OCI-LY7 (cell line): ENCODE results near the gene ZNF581. TPM values are rescaled to one million over a fixed set of nuclear protein-coding genes. Genes with fewer than 3 reads are reported as not detected.

ENCODE experiments used
- BruUV-seq: library from RNA; stranded (reverse); fragments of 400-500 nt; replicated peaks from 2 replicates; lab custom pipeline; 2021; lab: Mats Ljungman, UMichigan
- CTCF ChIA-PET: fragments of 300-600 bp; sonication (Branson Sonifier 250); formaldehyde crosslinking; loops from one replicate; lab custom pipeline; 2022; ENCODE audit warnings: antibody characterized with exemption; ENCODE audit not compliant: unreplicated experiment; lab: Charles Lee
- POLR2A ChIA-PET: fragments of 300-600 bp; sonication (Branson Sonifier 250); formaldehyde crosslinking; loops from one replicate; lab custom pipeline; 2022; ENCODE audit warnings: antibody characterized with exemption; lab: Charles Lee
- DNase-seq: peaks from one replicate; pipeline ENCODE4 v3.0.0-alpha.2; 2015; ENCODE audit warnings: low spot score
- H2AFZ ChIP-seq: fragments of 200-600 bp; sonication (generic), shearing (Covaris generic); 2 replicates; pipeline ENCODE4 v1.6.1; 2014; ENCODE audit warnings: mild to moderate bottlenecking, antibody characterized with exemption, low read length, moderate library complexity
- H3K27ac ChIP-seq: fragments of 200-600 bp; sonication (generic); 2 replicates; pipeline ENCODE4 v1.5.1; 2014; ENCODE audit warnings: mixed run types, low read depth, mild to moderate bottlenecking, moderate library complexity, low read length, inconsistent platforms; ENCODE audit not compliant: poor library complexity, severe bottlenecking
- H3K36me3 ChIP-seq: fragments of 200-600 bp; sonication (generic); 2 replicates; pipeline ENCODE4 v1.6.1; 2014; ENCODE audit warnings: mild to moderate bottlenecking, antibody characterized with exemption, low read length, moderate library complexity, mixed read lengths; ENCODE audit not compliant: insufficient read depth
- H3K4me1 ChIP-seq: fragments of 200-600 bp; sonication (generic); 2 replicates; pipeline ENCODE4 v1.5.1; 2014; ENCODE audit warnings: mild to moderate bottlenecking, low read length; ENCODE audit not compliant: insufficient read depth, poor library complexity, severe bottlenecking
- H3K4me2 ChIP-seq: fragments of 200-600 bp; sonication (generic); 2 replicates; pipeline ENCODE4 v1.6.1; 2014; ENCODE audit warnings: mild to moderate bottlenecking, low read length
- H3K4me3 ChIP-seq: fragments of 200-600 bp; sonication (generic); 2 replicates; pipeline ENCODE4 v1.5.1; 2014; ENCODE audit warnings: mild to moderate bottlenecking, low read depth, low read length; ENCODE audit not compliant: poor library complexity, severe bottlenecking
- H3K79me2 ChIP-seq: fragments of 200-600 bp; sonication (generic); 2 replicates; pipeline ENCODE4 v1.6.1; 2016; ENCODE audit warnings: low read depth, mild to moderate bottlenecking, low read length, moderate library complexity, mixed read lengths; ENCODE audit not compliant: insufficient read depth
- H3K9me2 ChIP-seq: fragments of 200-600 bp; sonication (generic); 2 replicates; pipeline ENCODE4 v1.6.1; 2016; ENCODE audit warnings: mild to moderate bottlenecking, low read length, mixed read lengths; ENCODE audit not compliant: insufficient read depth
- H3K9me3 ChIP-seq: fragments of 200-600 bp; sonication (generic); 2 replicates; pipeline ENCODE4 v1.6.1; 2014; ENCODE audit warnings: mild to moderate bottlenecking, mixed run types, low read length, mixed read lengths
- H4K20me1 ChIP-seq: fragments of 200-600 bp; sonication (generic); 2 replicates; pipeline ENCODE4 v1.6.1; 2014; ENCODE audit warnings: mild to moderate bottlenecking, antibody characterized with exemption, low read length, moderate library complexity, mixed read lengths; ENCODE audit not compliant: insufficient read depth
- EZH2phosphoT487 ChIP-seq: fragments of 200-600 bp; sonication (generic); IDR thresholded peaks from 2 replicates; pipeline ENCODE4 v1.6.1; 2018; ENCODE audit warnings: low read depth, borderline replicate concordance, mild to moderate bottlenecking, mixed run types, antibody characterized with exemption, low read length, moderate library complexity, mixed read lengths
- intact Hi-C: fragments of 100-400 bp; cut with micrococcal nuclease; formaldehyde crosslinking; loops from one replicate; pipeline ENCODE4 v1.10.0; 2022; ENCODE audit not compliant: unreplicated experiment
- total RNA-seq, 2 experiments: library from RNA; depleted of rRNA in 1 of 2; stranded (reverse); fragments of >200 nt in 1 of 2; shearing (Covaris generic) in 1 of 2; gene quantifications; 2 replicates each; pipeline ENCODE4 v1.2.3, GENCODE V29; 2014 to 2022
- TF ChIP-seq, protein P1 (sequence below): fragments of 200-600 bp; sonication (generic); conservative IDR thresholded peaks from 2 replicates; pipeline ENCODE4 v1.5.1; 2014; ENCODE audit warnings: mild to moderate bottlenecking, antibody characterized with exemption, low read length, moderate library complexity, mixed read lengths

The ZNF581 gene
- total RNA-seq, 2 experiments from 2014 or later: 39.7 to 44.5 TPM

DNA sequence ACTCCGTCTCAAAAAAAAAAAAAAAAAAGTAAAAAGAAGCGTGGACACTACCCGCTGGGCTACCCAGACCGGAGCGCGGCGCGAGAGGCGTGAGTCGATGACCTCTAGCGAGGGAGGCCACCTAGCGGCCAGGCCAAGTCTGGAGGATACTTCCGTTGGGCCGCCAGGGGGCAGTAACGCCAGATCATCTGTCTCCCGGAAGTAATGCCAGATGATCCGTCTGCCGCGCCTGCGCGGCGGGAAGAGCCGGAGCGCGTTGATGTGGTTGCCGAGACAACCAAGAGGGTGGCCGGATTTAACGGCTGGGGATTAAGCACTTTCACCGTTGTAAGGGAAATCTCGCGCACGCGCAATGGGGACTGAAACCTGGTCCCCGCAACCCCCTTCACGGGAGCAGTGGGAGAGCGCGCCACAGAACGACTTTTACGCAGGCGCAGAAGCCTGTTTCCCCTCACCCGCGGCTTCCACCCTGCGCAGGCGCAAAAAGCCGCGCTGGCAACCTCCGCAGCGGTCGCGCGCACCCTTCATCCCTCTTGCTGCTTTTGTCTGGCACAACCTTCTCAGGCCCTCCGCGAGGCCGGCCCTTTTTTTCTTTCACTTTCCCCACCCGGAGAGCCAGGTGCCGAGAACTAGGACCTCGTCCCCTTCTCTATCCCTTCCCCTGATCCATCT, 10.3 kb downstream of the ZNF581 start:
- peak; percentile 98 for DNase-seq
- peak overlapping the region; percentile 90 for H3K27ac ChIP-seq
- peak overlapping the region; percentile 67 for H3K4me2 ChIP-seq
- peaks cover 29% of the 10 kb centered on the region for H4K20me1 ChIP-seq
- ChIA-PET POLR2A (interaction anchor here (0.6 to 1.1 kb wide), 6 partner anchors 8 to 176 kb away, joined by 3 to 4 read pairs (median 3); partner anchors contain the start of genes ZNF581 and ZNF784), CTCF (interaction anchor here (0.6 to 1.6 kb wide), 2 partner anchors 13 to 21 kb away, joined by 3 to 4 read pairs; partner anchors contain the start of gene ZNF580)
- no peak for TF ChIP-seq EZH2phosphoT487
- TF ChIP-seq, protein P1, sequence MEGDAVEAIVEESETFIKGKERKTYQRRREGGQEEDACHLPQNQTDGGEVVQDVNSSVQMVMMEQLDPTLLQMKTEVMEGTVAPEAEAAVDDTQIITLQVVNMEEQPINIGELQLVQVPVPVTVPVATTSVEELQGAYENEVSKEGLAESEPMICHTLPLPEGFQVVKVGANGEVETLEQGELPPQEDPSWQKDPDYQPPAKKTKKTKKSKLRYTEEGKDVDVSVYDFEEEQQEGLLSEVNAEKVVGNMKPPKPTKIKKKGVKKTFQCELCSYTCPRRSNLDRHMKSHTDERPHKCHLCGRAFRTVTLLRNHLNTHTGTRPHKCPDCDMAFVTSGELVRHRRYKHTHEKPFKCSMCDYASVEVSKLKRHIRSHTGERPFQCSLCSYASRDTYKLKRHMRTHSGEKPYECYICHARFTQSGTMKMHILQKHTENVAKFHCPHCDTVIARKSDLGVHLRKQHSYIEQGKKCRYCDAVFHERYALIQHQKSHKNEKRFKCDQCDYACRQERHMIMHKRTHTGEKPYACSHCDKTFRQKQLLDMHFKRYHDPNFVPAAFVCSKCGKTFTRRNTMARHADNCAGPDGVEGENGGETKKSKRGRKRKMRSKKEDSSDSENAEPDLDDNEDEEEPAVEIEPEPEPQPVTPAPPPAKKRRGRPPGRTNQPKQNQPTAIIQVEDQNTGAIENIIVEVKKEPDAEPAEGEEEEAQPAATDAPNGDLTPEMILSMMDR: peak; percentile 96
- peaks cover 40% of the 10 kb centered on the region for H3K79me2 ChIP-seq
- H2AFZ ChIP-seq: peak overlapping the region; percentile 20; the same call in 1 of the 2 replicates
- H3K9me3 ChIP-seq: no peaks in the 10 kb centered on the region
- TSS peak; percentile 73 for BruUV-seq
- peaks cover 29% of the 10 kb centered on the region for H3K4me1 ChIP-seq
- peaks cover 64% of the 10 kb centered on the region for H3K36me3 ChIP-seq
- no peaks in the 10 kb centered on the region for H3K9me2 ChIP-seq
- H3K4me3 ChIP-seq: peak overlapping the region; percentile 87
- intact Hi-C loops: loop anchor here (2.0 kb wide), 1 partner anchor 25 kb away; no protein-coding TSS in a partner anchor

DNA sequence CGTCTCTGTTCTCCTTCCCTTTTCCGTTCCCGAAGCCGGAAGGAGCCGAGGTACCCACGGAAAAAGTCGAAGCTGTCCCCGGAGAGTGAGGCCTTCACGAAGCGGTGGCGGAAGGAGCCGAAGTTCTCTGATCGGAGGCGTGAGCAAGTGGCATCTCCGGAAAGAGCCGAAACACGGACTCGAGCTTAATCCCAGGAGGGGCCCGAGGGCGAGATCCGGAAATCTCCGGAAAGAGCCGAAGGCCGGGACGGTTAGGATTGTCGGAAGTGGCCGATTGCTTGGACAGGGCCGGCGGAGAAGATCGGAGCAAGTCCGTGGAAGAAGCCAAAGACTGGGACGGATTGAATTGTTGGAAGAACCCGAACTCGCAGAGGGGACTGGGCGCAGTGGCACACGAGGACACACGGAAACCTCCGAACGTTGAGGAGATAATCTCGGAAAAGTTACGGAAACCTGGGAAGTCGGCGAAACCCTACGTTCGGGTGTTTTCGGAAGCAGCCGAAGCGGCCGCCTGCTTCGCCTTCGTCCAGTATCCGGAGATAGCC, 10.9 kb downstream of the ZNF581 start:
- Histone ChIP-seq H3K4me3 (peak overlapping the region; percentile 87), H2AFZ (peak overlapping the region; percentile 20; the same call in 1 of the 2 replicates), H4K20me1 (peaks cover 35% of the 10 kb centered on the region), H3K9me3 (no peaks in the 10 kb centered on the region), H3K27ac (peak overlapping the region; percentile 90), H3K9me2 (no peaks in the 10 kb centered on the region), H3K4me2 (peak overlapping the region; percentile 68), H3K36me3 (peaks cover 70% of the 10 kb centered on the region), H3K79me2 (peaks cover 43% of the 10 kb centered on the region), H3K4me1 (peaks cover 29% of the 10 kb centered on the region)
- TF ChIP-seq, protein P1: no peak
- TF ChIP-seq EZH2phosphoT487: no peak
- peak; percentile 100 for DNase-seq
- CTCF ChIA-PET: interaction anchor here (0.6 to 1.6 kb wide), 3 partner anchors 21 to 186 kb away, joined by 3 to 5 read pairs (median 3); no protein-coding TSS in a partner anchor
- no TSS peak for BruUV-seq
- POLR2A ChIA-PET: interaction anchor here (0.6 to 1.1 kb wide), 6 partner anchors 9 to 176 kb away, joined by 3 to 4 read pairs (median 3); partner anchors contain the start of genes ZNF581 and ZNF784
- intact Hi-C loops: loop anchor here (2.0 kb wide), 1 partner anchor 24 kb away; no protein-coding TSS in a partner anchor
